ENCODE results near the gene CHRM2. TPM values are rescaled to one million over a fixed set of nuclear protein-coding genes. Genes with fewer than 3 reads are reported as not detected.

Gene CHRM2
- total and polyA plus RNA-seq, 2 experiments from 2014 or later, result 0.21 to 0.35 TPM

- TF ChIP-seq STAT1 (IDR thresholded peaks at IDR 0.05; ENCODE audit: unreplicated experiment), result no peak
- no peak for TF ChIP-seq ETS1 (IDR thresholded peaks at IDR 0.05)
- TF ChIP-seq JUNB (IDR thresholded peaks at IDR 0.05; ENCODE audit: unreplicated experiment), result no peak
- TF ChIP-seq NANOG (IDR thresholded peaks at IDR 0.05; ENCODE audit: borderline replicate concordance), result no peak
- TF ChIP-seq REST (IDR thresholded peaks at IDR 0.05; ENCODE audit: unreplicated experiment), result no peak
- no peak for TF ChIP-seq ZNF114 (CRISPR knock-in tag; IDR thresholded peaks at IDR 0.05)
- Histone ChIP-seq H3K4me1 (ENCODE audit: insufficient read depth) (peaks cover 9% of the 10 kb centered on the region; the same call in 1 of the 2 replicates), H3K36me3 (ENCODE audit: insufficient read depth) (no peaks in the 10 kb centered on the region), H3K27me3 (ENCODE audit: insufficient read depth) (no peaks in the 10 kb centered on the region), H3K79me2 (replicated peaks; ENCODE audit: insufficient read depth) (no peaks in the 10 kb centered on the region), H3K4me2 (no peak overlapping the region), H2AFZ (no peak overlapping the region), H3K27ac (ENCODE audit: low read depth) (no peak overlapping the region), H3K9me2 (ENCODE audit: insufficient read depth) (no peaks in the 10 kb centered on the region), H4K20me1 (replicated peaks; ENCODE audit: insufficient read depth) (no peaks in the 10 kb centered on the region), H3F3A (replicated peaks; ENCODE audit: low read depth) (no peaks in the 10 kb centered on the region), H3K4me3 (no peak overlapping the region)
- DNase-seq (ENCODE audit: low spot score), result no peak
- no peaks in the 10 kb centered on the region for H3K36me3 Mint-ChIP-seq (ENCODE audit: low read depth)
- peaks cover 6% of the 10 kb centered on the region; the same call in 2 of the 3 replicates for H3K4me1 Mint-ChIP-seq
- no peak overlapping the region for H3K27ac Mint-ChIP-seq
- H3K27me3 Mint-ChIP-seq (ENCODE audit: insufficient read depth, low read depth, poor library complexity), result no peaks in the 10 kb centered on the region
- H3K9me3 Mint-ChIP-seq, result no peaks in the 10 kb centered on the region
- ATAC-seq, result no peak
- H3K4me3 Mint-ChIP-seq, result no peak overlapping the region
Measured at GRCh38 chr7:137069249-137069963, 201.0 kb downstream of the CHRM2 start.

MicroRNAs within 50 kb of the gene (microRNA counts, 767-probe panel; counts per million panel counts)
- not detected for microRNA hsa-miR-490-3p
- not detected for microRNA hsa-miR-490-5p

Small RNA genes lying within 50 kb of the gene (microRNA-seq; reads per million reads assigned to microRNA genes)
- gene MIR490, result 1.3 reads per million

Small RNA genes lying within 50 kb of the gene (small RNA-seq; reads per million reads assigned to genes)
- gene KRT8P51 (ENCODE audit: low replicate concordance), result not detected
- gene MIR490 (ENCODE audit: low replicate concordance), result not detected
